Measurements from ENCODE around the gene SLX9.

SLX9 gene

DNA sequence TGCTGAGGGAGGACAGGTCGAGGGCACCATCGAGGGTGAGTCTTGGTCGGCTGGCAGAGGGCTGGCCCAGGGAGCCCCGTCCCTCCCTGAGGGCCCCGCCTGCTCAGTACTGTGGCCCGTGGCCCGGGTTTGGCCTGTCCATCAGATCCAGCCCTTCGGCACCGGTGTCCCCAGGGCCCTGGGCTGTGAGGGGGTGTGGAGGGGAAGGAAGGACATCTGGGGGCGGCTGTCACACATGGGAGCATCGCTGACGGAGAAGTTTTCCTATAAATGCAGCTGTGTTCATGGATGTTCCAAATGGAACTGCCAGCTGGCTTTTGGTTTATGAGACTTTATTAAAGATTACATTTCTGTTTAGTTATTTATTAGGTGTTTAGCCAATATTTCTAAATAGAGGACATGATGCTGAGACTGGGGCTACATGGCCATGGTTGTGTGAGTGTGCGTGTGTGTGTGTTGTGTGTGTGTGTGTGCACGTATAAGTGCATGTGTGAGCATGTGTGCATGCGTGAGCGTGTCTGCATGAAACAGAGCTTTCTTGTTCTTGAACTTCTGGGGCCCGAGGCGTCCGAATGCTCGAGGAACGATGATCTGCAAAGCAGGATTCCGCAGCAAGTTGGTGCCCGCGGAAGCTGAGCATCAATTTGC lies 54.3 kb downstream of the SLX9 start:
- no peak for DNase-seq

DNA sequence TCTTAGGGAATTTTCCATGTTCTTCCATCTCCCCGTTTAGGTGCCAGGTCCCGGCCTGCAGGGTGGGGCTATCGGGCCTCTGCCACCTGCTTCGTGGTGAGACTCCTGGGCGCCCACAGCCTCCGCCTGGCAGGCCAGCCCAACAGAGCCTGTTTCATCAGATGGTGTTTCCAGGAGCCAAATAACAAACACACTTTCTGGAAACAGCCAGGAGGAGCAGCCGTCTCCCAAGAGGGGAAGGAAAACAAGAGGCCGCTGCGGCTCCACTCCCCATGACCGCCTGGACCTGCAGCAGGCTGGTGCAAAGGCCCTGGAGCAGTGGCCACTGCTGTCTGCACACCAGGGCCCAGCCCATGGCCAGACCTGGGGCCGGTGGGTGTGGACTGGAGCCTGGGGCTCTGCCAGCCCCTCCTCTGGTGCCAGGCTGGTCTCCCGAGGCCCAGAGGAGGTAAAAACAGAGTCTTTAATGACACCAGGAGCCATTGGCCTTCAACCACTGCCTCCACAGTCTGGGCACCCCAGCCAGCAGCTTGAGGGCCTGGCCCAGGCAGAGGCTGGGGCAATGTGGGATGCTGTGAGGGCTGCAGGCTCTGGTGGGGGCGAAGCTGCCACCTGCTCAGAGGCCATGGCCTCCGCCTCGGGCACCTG lies 55.0 kb downstream of the SLX9 start:
- no peak for DNase-seq

DNA sequence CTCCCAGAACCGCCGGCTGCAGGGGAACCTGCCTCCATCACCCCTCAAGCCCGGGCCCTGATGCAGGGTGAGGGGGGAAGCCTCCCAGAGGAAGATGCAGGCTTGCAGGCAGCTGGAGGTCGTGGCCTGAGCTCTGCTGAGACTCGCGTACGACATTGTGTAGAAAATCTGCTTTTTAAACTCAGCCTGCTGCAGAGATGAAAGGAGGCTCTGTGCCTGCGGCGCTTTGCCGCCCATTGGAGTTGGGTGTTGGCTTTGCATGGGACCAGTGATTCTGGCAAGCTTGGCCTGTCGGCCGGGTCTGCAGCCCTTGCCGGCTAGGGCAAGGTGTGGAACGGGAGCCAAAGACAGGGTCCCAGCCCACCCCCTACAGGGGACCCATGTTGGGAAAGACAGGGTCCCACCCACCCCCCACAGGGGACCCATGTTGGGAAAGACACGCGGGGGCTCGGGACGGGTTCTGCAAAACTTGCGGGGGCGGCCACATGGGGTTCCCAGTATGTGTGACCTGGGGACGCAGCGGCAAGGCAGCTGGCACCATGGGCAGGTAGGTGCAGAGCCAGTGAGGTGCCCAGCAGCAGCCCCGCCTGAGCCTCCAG lies 55.6 kb downstream of the SLX9 start:
- DNase-seq = no peak

DNA sequence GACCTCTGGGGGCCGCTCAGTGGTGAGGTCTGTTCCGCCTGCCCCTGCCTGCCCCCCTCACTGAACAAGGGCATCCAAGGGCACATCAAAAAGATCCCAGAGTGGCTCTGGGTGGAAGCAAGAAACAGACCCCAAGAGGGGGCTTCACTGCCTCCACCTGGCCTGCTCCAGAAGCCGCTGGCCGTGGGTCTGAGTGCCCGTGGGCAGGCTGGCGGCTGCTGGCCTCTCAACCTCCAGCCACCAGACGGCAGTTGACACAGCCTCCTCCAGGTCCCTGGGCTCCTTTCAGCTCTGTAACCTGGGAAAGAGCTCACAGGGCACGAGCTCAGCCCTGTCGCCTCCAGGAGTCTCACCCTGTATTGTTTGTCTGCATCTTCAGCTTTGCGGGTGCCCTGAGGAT lies 56.3 kb downstream of the SLX9 start:
- no peak for DNase-seq

DNA sequence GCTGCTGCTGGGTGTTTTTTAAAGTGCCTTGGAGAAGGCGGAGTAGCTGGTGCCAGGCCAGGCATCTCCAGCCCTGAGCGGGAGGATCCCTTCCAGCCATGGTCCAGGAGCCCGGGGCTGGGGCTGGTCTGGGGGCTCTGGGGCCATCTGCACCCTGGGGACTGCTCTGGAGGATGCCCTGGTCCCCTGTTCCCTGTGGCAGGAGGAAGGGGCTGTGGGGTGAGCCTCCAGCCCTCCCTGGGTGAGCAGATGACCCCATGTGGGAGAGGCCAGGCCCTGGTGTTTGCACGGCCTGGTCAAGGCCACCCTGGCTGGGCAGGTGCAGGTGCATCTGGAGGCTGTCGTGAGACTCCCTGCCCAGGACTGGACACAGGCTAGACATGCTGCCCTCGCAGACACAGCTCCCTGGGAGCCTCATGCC lies 56.7 kb downstream of the SLX9 start:
- DNase-seq = no peak

DNA sequence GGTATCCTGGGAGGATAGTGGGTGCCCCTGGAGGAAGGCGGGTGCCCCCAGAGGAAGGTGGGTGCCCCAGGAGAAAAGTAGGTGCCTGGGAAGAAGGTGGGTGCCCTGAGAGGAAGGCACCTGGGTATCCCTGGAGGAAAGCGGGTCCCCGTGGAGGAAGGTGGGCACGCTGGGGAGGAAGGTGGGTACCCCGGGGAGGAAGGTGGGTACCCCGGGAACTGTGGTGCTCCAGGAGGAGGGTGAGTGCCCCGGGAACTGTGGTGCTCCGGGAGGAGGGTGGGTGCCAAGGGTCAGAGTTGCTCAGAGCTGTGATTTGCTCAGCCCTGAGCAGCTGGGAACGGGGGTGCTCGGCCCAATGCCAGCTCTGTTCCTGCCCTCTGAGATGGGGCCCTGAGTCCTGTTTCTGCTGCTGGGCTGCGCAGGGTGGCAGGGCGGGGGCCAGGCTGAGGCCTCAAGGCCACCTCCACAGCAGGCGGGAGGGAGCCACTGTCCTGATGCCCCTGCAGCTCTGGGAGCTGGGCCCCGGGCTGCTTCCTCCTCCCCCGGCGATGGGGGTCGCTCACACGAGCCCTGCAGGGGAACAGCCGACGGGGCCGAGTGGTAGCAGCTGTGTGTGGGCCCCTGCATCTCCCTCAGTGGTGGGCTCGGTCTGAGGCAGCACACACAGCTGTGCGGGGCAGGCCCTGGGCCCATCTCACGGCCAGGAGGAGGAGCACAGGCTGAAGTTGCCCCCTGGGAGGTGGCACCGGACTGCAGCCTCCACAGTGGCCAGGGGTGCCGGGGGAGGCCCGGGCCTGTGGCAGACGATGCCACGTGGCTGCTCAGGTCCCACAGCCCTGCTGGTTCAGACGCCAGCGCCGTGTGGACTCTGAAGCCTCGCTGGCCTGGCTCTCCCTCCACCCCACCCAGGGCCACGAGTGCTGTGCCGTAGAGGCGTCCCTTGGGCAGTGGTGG lies 57.4 kb downstream of the SLX9 start:
- DNase-seq = no peak

DNA sequence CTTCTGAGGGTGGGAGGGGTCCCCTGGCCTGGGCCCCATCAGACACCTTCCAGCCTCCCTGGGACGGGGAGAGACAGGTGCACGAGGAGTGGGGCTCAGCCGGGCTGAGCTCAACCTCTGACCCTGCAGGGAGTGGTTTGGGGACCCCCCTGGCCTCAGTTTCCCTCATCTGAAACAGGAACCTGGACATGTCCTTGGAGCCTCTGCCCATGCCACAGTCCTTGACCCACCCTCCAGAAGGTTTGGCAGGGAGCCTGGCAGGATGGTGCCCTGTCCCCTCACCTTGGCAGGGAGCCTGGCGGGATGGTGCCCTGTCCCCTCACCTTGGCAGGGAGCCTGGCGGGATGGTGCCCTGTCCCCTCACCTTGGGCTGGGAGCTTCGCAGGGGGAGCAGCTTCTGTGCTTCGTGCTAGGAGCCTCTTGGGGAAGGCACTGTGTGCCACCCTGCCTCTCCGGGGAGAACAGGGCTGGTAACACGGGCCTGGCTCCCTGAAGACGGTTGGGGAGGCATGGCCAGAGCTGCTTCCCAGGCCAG lies 58.3 kb downstream of the SLX9 start:
- DNase-seq = no peak

DNA sequence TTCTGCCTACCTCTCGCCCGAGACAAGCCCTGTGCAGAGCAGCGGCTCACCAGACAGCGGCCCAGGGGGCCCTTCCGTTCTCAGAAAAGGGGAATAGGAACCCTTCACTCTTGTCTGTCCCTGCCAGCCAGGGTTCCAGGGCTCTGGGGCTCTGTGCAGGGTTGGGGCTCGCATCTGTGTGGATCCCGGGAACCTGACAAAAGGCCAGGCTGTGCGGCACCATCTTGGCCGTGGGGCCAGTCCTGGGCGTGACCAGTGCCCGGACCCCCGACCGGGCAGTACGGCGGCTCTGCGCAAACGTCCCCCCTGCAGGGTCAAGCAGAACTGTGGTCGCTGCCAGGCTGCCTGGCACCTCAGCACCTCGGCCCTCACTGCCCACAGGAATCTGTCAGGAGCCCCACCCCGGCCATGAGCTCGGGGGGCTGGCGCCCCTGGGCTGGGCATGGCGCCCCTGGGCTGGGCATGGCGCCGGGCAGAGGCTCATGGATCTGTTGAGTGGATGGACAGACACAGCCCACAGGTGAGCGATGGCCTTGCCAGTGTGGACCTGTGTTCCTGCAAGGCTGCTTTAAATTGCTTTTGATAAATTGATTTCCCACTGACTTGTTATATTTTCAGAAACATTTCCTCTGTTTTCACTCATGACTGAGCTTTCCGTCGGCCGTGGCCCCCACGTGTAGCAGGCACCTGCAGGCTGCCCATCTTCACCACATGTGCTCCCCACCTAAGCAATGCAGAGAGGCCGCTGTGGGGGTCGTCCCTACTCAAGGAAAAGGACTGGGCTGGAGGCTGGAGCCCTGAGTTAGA lies 59.0 kb downstream of the SLX9 start:
- no peak for DNase-seq

DNA sequence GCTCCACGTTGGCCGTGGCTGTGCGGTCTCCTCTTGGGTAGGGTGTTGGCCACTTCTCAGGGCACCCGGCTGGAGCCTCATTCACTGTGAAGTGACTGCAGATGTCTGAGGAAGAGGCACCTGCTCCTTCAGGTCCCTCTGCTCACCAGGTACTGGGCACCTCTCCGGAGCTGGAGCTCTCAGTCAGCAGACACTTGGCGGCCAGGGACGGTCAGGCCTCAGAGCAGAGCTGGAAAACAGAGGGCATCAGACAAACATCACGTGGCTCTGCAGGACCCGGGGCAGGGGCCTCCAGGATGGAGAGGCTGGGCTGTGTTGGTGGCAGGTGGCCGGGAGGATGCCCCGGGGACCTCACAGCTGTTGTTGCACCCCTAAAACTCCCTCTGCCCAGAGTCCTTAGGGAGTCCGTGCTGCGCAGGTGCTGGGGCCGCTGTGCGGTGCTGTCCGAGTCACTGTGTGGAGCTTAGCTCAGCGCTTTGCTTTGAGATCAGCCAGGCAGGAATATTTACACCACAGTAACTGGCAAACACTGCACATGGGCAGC lies 59.7 kb downstream of the SLX9 start:
- no peak for DNase-seq

DNA sequence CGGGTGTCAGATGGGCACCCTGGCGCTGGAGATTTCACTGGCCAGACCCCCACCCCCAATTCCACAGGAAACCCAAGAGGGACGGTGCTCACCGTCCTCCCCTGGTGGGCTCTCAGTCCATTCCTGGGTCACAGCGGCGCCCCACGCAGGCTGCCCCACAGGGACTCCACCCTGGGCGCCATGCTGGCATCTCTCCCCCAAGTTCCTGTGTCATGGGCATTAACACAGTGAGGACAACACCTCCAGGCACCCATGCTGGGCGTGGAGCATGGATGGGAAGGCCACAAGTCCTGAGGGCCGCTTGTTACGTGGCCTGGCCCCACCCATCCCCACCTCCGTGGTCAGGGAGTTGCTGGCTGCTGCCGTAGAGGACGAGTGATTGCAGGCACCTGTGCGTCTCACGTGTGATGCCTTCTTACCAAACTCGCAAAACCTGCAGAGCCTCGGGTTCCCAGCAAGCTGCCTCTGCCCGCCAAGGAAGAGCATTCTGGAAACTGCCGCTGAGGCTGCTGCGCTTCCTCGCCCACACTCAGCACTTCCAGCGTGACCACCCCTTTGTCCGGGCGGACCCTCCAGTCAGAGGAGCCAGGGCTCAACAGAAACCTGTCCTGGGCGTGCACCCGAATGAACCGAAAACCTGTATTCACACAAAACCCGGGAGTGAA lies 60.3 kb downstream of the SLX9 start:
- no peak for DNase-seq

DNA sequence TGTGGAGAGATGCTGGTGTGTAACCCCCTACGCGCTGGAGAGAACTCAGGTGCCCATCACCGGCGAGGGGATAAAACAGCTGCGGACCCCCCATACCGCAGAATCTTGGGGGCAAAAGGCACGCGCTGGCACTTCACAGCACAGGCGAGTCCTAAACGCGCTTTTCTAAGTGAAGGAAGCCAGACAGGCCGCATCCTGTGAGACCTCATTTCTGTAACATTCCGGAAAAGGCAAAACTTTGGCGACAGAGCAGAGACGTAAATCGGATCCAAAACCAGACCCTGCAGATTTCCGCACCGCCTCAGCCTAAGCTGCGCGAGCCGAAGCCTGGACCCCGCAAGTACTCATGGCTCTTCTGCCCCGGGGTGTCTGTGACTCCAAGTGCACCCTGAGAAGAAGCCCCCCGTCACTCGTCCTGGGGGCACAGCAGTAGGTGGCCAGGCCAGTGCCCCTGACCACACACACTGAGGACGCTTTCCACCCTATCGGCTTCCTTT lies 60.9 kb downstream of the SLX9 start:
- DNase-seq = no peak

DNA sequence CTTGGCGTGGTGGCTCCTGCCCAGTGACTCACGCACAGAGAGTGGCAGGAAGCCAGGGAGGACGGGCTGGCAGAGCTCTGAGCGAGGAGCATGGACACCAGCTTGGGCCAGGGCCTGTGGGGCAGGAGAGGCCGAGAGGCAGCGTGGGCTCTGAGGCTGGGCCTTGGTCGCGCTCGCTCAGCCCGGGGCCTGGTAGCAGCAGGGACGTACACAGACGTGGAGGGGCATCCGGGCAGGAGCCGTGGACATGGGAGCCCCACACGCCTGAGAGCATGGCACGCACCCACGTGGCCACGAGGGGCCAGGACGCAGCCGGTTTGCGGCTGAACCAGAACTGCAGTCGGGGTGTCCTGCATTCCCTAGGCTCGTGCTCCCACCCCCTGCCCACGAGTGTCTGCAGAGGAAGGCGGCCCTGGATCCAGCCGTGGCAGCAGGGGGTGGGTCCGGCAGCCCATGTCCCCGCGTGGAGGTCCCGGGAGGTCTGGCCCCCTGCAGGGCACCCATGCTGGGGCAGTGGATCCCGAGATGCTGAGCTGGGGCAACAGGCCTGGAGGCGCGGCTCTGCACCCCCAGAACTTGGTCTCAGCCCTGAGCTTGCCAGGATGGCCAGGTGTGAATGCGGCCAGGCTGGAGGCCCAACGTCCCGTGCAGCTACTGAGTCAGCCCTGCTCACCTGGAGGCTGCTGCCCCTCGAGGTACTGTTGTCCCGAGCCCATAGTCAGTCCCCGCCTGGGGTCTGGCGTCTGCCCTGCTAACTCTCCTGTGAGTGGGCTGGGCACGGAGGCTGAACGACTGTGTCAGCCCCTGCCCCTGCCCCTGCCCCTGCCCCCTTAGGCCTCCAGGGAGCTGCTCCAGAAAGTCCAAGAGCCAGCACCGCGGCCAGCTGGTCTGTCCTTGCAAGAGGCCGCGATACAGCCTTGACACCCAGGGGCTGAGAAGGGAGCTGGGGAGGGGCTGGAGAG lies 61.6 kb downstream of the SLX9 start:
- peak; percentile 41 for DNase-seq

DNA sequence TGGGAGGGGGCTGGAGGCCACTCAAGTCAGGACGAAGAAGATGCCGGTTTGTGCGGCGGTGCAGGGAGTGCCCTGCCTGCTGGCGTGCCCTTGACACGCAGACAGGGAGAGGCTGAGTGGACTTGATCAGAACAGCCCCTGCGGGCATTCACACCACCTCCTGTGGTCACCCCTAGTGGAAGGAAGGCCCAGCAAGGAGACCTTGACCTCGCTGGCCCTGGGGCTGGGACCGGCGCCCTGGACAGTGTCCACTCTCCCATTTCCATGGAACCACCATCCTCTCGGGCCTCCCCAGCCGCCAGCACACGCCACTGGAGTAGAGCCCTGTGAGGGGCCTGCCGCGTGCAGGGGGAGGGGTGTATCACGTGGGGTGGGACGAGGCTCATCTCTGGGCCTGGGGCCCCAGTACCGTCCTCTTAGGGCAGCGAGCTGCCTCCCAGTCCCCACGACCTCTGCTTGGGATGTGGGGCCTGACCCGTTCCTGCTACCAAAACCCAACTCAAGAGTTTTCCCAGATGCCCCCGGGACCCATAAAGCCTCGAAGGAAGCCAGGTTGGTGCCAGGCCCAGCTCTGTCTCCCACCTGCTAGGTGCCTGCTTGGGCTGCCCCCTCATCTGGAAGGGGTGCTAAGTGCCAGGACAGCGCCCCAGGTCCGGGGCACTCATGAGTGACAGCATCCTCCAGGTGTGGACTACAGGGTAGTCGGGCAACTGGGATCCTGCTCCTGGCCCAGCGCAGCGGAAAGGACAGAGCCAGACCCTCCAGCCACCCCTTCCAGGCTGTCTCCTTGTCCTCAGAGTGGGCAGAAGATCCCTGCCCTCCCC lies 62.8 kb downstream of the SLX9 start:
- DNase-seq = no peak

DNA sequence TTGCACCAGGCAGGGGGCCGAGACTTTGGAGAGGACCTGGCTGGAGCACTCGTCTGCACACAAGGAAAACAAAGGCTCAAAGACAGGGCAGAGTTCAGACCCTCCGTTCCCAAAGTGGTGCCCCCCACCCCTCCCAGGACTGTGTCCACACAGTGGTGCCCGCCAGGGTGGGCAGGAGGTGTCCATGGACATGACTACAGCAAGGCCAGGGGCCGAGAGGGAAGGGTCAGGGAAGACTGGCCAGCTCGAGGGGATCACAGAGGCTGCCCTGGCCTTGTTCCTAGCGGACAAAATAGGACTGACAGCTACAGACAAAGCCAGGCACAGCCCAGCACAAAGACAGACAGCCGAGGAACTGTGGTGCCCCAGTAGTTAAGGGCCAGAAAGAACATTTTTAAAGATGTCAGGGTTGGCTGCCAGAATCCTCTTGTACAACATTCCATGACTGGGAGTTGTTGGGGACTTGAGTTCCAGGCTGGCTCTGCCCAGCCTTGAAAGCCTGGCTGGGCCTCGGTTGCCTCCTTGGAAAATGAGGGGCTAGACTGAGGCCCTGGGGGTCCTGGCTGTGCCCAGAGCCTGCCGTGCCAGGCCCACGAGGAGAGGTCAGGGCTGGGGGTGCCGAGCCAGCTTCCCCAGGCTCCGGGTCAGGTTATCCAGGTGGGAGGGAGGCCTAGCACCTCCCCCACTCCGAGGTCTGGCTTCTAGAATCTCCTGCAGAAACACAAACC lies 63.7 kb downstream of the SLX9 start:
- DNase-seq = no peak

DNA sequence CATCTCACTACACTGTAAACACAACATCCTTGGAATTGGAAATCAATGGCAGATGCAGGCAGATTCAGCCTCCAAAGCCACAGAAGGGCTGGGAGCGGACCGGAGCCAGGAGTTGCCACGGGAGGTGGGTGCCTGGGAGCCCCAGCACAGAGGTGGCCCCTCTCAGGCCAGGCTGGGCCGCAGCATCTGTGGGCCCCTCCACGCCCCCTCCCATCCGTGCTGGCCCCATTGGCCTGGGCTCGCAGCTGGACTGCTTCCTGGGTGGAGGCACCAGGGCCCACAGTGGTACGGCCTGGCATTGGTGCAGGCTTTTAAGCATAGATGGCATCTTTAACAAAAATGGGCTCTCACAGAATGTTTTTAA lies 64.2 kb downstream of the SLX9 start:
- DNase-seq = no peak

DNA sequence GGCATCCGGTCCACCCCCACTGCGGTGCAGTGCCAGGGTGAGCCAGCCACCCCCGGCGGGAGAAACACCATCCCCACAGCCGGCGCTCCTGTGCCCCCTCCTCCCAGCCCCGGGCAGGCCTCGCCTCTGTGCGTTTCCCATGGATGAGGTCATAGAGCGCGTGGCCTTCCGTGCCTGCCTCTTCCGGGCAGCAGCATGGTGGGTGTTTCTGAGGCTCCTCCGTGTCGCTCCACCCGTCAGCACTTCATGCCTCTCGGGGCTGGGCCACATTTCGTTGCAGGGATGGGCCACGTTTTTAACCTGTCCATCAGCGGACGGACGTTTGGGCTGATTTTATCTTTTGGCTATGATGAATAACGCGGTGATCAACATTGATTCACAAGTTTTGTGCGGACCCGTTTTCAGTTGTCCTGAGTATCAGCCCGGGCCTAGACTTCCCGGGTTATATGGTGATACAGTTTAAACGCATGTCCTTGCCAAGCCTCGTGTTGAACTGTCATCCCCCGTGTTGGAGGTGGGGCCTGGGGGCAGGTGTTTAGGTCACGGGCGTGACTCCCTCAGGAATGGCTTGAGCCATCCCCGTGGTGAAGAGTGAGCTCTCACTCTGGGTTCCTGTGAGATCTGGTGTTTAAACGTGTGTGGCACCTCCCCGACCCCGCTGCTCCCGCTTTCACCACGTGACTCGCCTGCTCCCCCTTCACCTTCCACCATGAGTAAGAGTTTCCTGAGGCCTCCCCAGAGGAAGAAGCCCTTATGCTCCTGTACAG lies 64.8 kb downstream of the SLX9 start:
- DNase-seq = no peak

DNA sequence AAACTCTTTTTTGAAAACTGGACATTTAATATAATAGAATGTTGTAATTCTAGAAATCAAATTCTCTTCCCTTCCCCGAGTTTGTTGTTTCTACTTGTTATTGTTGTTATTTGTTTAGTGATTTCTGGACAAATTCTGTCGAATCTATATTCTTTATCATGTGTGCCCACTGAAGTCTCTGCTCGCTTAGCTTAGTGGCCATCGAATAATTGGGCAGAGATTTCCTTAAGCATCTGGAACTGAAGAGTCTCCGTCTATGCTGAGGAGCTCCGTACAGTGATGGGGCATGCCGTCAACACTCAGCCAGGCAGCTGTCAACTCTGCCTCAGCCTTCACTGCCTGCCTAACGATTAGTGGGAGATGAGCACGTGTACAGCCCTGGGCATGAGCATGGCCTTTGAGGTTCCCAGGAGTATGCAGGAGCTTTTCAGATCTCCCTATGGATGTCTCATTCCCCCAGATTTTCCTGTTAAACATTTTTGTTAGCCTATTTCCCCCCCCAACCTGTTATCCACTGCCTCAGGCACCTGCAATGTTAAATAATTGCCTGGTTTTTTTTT lies 66.8 kb downstream of the SLX9 start:
- no peak for DNase-seq
